WTC11 (cell line): Measurements from ENCODE around the gene SYNDIG1.

ENCODE experiments used
- CTCF ChIP-seq: fragments of 200-600 bp; IDR thresholded peaks from 2 replicates; pipeline ENCODE4 v1.8.0; 2022; ENCODE audit warnings: antibody characterized with exemption
- ESRRA ChIP-seq: sonication (generic); formaldehyde crosslinking; IDR thresholded peaks from 2 replicates; pipeline ENCODE4 v1.8.1; 2022; ENCODE audit warnings: mild to moderate bottlenecking, missing genetic modification reagents, borderline replicate concordance
- MXD4 ChIP-seq: fragments of 250-450 bp; sonication (Bioruptor Pico); IDR thresholded peaks from 2 replicates; pipeline ENCODE4 v1.8.0; 2021; ENCODE audit warnings: mild to moderate bottlenecking, moderate library complexity, borderline replicate concordance
- TF ChIP-seq, protein P1 (sequence below): sonication (generic); formaldehyde crosslinking; conservative IDR thresholded peaks from 2 replicates; pipeline ENCODE4 v1.8.1; 2023; ENCODE audit warnings: mild to moderate bottlenecking, low read depth, missing genetic modification reagents, moderate library complexity
- TF ChIP-seq, protein P2 (sequence below): sonication (generic); formaldehyde crosslinking; IDR thresholded peaks from 2 replicates; pipeline ENCODE4 v1.8.1; 2022; ENCODE audit warnings: mild to moderate bottlenecking, moderate library complexity, missing genetic modification reagents

GRCh38 chr20:24648481-24648880 is 179.1 kb downstream of the SYNDIG1 start:
- TF ChIP-seq MXD4 (no peak), CTCF (no peak), ESRRA (no peak)
- TF ChIP-seq, protein P1, sequence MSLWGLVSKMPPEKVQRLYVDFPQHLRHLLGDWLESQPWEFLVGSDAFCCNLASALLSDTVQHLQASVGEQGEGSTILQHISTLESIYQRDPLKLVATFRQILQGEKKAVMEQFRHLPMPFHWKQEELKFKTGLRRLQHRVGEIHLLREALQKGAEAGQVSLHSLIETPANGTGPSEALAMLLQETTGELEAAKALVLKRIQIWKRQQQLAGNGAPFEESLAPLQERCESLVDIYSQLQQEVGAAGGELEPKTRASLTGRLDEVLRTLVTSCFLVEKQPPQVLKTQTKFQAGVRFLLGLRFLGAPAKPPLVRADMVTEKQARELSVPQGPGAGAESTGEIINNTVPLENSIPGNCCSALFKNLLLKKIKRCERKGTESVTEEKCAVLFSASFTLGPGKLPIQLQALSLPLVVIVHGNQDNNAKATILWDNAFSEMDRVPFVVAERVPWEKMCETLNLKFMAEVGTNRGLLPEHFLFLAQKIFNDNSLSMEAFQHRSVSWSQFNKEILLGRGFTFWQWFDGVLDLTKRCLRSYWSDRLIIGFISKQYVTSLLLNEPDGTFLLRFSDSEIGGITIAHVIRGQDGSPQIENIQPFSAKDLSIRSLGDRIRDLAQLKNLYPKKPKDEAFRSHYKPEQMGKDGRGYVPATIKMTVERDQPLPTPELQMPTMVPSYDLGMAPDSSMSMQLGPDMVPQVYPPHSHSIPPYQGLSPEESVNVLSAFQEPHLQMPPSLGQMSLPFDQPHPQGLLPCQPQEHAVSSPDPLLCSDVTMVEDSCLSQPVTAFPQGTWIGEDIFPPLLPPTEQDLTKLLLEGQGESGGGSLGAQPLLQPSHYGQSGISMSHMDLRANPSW (CRISPR knock-in tag), result no peak
- TF ChIP-seq, protein P2, sequence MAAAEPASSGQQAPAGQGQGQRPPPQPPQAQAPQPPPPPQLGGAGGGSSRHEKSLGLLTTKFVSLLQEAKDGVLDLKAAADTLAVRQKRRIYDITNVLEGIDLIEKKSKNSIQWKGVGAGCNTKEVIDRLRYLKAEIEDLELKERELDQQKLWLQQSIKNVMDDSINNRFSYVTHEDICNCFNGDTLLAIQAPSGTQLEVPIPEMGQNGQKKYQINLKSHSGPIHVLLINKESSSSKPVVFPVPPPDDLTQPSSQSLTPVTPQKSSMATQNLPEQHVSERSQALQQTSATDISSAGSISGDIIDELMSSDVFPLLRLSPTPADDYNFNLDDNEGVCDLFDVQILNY, result no peak
